HCT116 (cell line): ENCODE measurements around the gene STPG2. TPM values are rescaled to one million over a fixed set of nuclear protein-coding genes. Genes with fewer than 3 reads are reported as not detected.

Experiments used
- ATAC-seq: fragments of 200-7000 bp; cut with Tn5 transposase; 2 replicates; pipeline ENCODE4 v1.9.1; 2020; ENCODE audit warnings: mild to moderate bottlenecking, moderate library complexity
- BruUV-seq: library from RNA; stranded (reverse); fragments of 400-500 nt; replicated peaks from 2 replicates; lab custom pipeline; 2021; lab: Mats Ljungman, UMichigan
- CTCF ChIA-PET: fragments of 300-600 bp; sonication (Branson Sonifier 250); formaldehyde crosslinking; loops from one replicate; lab custom pipeline; 2021; ENCODE audit warnings: antibody characterized with exemption; lab: Charles Lee
- POLR2A ChIA-PET: fragments of 300-600, 350-600 bp; sonication (Branson Sonifier 250); formaldehyde crosslinking; loops from one replicate; lab custom pipeline; 2021; ENCODE audit warnings: antibody characterized with exemption; lab: Charles Lee
- RAD21 ChIA-PET, 2 experiments: fragments of 300-600 bp; sonication (Branson Sonifier 250); formaldehyde crosslinking; loops; one replicate each; lab custom pipeline; 2023; ENCODE audit warnings: low total read pairs in 2 of 2; ENCODE audit not compliant: uncharacterized antibody in 2 of 2, unreplicated experiment in 2 of 2, low non-redundant PET in 1 of 2; lab: Charles Lee
- DNase-seq: peaks from one replicate; pipeline ENCODE4 v3.0.0-alpha.2; 2010; ENCODE audit warnings: low read depth, low spot score
- H2AFZ ChIP-seq: fragments of 200-600 bp; shearing (Covaris generic), sonication (generic); 2 replicates; pipeline ENCODE4 v1.6.1; 2017; ENCODE audit warnings: low read depth, mixed run types, mixed read lengths, antibody characterized with exemption, low read length; ENCODE audit not compliant: poor library complexity, severe bottlenecking
- H3K27ac ChIP-seq: 2 replicates; pipeline ENCODE4 v1.5.1; 2012; ENCODE audit warnings: low read depth, low read length
- H3K27me3 ChIP-seq: fragments of 200-600 bp; sonication (generic); 2 replicates; pipeline ENCODE4 v1.6.1; 2016; ENCODE audit warnings: mixed run types, low read length, mixed read lengths; ENCODE audit not compliant: insufficient read depth
- H3K36me3 ChIP-seq, 2 experiments: fragments of 200-500 bp in 1 of 2; fragments of 200-600 bp in 1 of 2; sonication (Bioruptor generic) in 1 of 2; sonication (generic) in 1 of 2; 2 replicates each; pipeline versions ENCODE4 v1.5.1 to v1.6.1; 2014 to 2016; ENCODE audit warnings: low read length in 2 of 2, inconsistent platforms in 1 of 2, mixed read lengths in 1 of 2, mixed run types in 1 of 2; ENCODE audit not compliant: insufficient read depth in 2 of 2, control insufficient read depth in 1 of 2
- H3K4me1 ChIP-seq, 2 experiments: fragments of 200-600 bp in 1 of 2; sonication (generic) in 1 of 2; 2 replicates each; pipeline versions ENCODE4 v1.5.1 to v1.6.1; 2012 to 2017; ENCODE audit warnings: low read length in 2 of 2, inconsistent platforms in 1 of 2, mild to moderate bottlenecking in 1 of 2, mixed read lengths in 1 of 2, mixed run types in 1 of 2, moderate library complexity in 1 of 2; ENCODE audit not compliant: insufficient read depth in 2 of 2, control insufficient read depth in 1 of 2
- H3K4me2 ChIP-seq: fragments of 200-600 bp; sonication (generic); 2 replicates; pipeline ENCODE4 v1.6.1; 2017; ENCODE audit warnings: mixed run types, low read length, mixed read lengths
- H3K4me3 ChIP-seq, 2 experiments: fragments of 200-600 bp in 1 of 2; sonication (generic) in 1 of 2; replicated peaks in 1 of 2; 2 replicates each; pipeline ENCODE4 v1.5.1; 2011 to 2016; ENCODE audit warnings: low read length in 2 of 2, control low read depth in 1 of 2, low read depth in 1 of 2, mild to moderate bottlenecking in 1 of 2, mixed read lengths in 1 of 2, mixed run types in 1 of 2
- H3K79me2 ChIP-seq: fragments of 200-600 bp; sonication (generic); 2 replicates; pipeline ENCODE4 v1.6.1; 2017; ENCODE audit warnings: mild to moderate bottlenecking, mixed run types, low read length, moderate library complexity, mixed read lengths; ENCODE audit not compliant: insufficient read depth
- H3K9ac ChIP-seq: fragments of 200-600 bp; sonication (generic); 2 replicates; pipeline ENCODE4 v1.6.1; 2016; ENCODE audit warnings: low read length, mixed read lengths
- H3K9me2 ChIP-seq: fragments of 200-600 bp; sonication (generic), shearing (Covaris generic); 2 replicates; pipeline ENCODE4 v1.6.1; 2017; ENCODE audit warnings: mixed run types, mild to moderate bottlenecking, moderate library complexity; ENCODE audit not compliant: insufficient read depth
- H3K9me3 ChIP-seq, 2 experiments: fragments of 200-500 bp in 1 of 2; fragments of 200-600 bp in 1 of 2; sonication (Bioruptor generic) in 1 of 2; sonication (generic) in 1 of 2; 2 replicates each; pipeline ENCODE4 v1.6.1; 2014 to 2017; ENCODE audit warnings: low read length in 2 of 2, mixed read lengths in 2 of 2, inconsistent platforms in 1 of 2, low read depth in 1 of 2, mild to moderate bottlenecking in 1 of 2, mixed run types in 1 of 2, moderate library complexity in 1 of 2; ENCODE audit not compliant: control insufficient read depth in 1 of 2, insufficient read depth in 1 of 2
- H4K20me1 ChIP-seq: fragments of 200-600 bp; sonication (generic), shearing (Covaris generic); 2 replicates; pipeline ENCODE4 v1.6.1; 2017; ENCODE audit warnings: mixed run types, mild to moderate bottlenecking, moderate library complexity; ENCODE audit not compliant: insufficient read depth
- ATF3 ChIP-seq: IDR thresholded peaks from 2 replicates; pipeline ENCODE4 v1.6.1; 2012
- CEBPB ChIP-seq: IDR thresholded peaks from 2 replicates; pipeline ENCODE4 v1.6.1; 2012; ENCODE audit warnings: low read depth
- CTCF ChIP-seq, 3 experiments: fragments of 200-600 bp in 1 of 3; sonication (generic) in 1 of 3; IDR thresholded peaks in 2 of 3; conservative IDR thresholded peaks in 1 of 3; 2 replicates each; pipeline ENCODE4 v1.5.1; 2012 to 2017; ENCODE audit warnings: low read depth in 2 of 3, low read length in 2 of 3, antibody characterized with exemption in 1 of 3, borderline replicate concordance in 1 of 3, control low read depth in 1 of 3, mild to moderate bottlenecking in 1 of 3, mixed read lengths in 1 of 3, mixed run types in 1 of 3, moderate library complexity in 1 of 3; ENCODE audit not compliant: insufficient read depth in 1 of 3
- EGR1 ChIP-seq: IDR thresholded peaks from 2 replicates; pipeline ENCODE4 v1.6.1; 2012; ENCODE audit warnings: low read depth
- ELF1 ChIP-seq: IDR thresholded peaks from 2 replicates; pipeline ENCODE4 v1.6.1; 2012; ENCODE audit warnings: low read depth, borderline replicate concordance
- EZH2phosphoT487 ChIP-seq: fragments of 200-600 bp; IDR thresholded peaks from 2 replicates; pipeline ENCODE4 v1.6.1; 2018; ENCODE audit warnings: antibody characterized with exemption, borderline replicate concordance
- JUND ChIP-seq: IDR thresholded peaks from 2 replicates; pipeline ENCODE4 v1.6.1; 2012
- MAX ChIP-seq: IDR thresholded peaks from 2 replicates; pipeline ENCODE4 v1.6.1; 2012
- POLR2AphosphoS5 ChIP-seq: IDR thresholded peaks from 2 replicates; pipeline ENCODE4 v1.6.1; 2011; ENCODE audit warnings: mild to moderate bottlenecking, low read depth, low read length, moderate library complexity
- RAD21 ChIP-seq: IDR thresholded peaks from 2 replicates; pipeline ENCODE4 v1.6.1; 2012; ENCODE audit warnings: low read depth, mild to moderate bottlenecking
- SIN3A ChIP-seq: IDR thresholded peaks from 2 replicates; pipeline ENCODE4 v1.6.1; 2012; ENCODE audit warnings: low read depth
- SRF ChIP-seq: IDR thresholded peaks from 2 replicates; pipeline ENCODE4 v1.6.1; 2012; ENCODE audit warnings: low read depth
- YY1 ChIP-seq: IDR thresholded peaks from 2 replicates; pipeline ENCODE4 v1.6.1; 2011; ENCODE audit warnings: low read length, low read depth, moderate library complexity, mild to moderate bottlenecking; ENCODE audit not compliant: insufficient replicate concordance; ENCODE audit errors: extremely low read depth
- ZFX ChIP-seq: fragments of 450-650 bp; IDR thresholded peaks from 2 replicates; pipeline ENCODE4 v1.6.1; 2017
- ZNF274 ChIP-seq: fragments of 200-500 bp; sonication (Bioruptor generic); IDR thresholded peaks from 2 replicates; pipeline ENCODE4 v1.6.1; 2014; ENCODE audit warnings: mild to moderate bottlenecking, low read depth, low read length, inconsistent platforms
- intact Hi-C: fragments of 100-400 bp; cut with micrococcal nuclease; formaldehyde crosslinking; loops from 2 replicates; pipeline ENCODE4 v1.10.0; 2022
- total RNA-seq: library from RNA; stranded (reverse); gene quantifications from one replicate; pipeline ENCODE4 v1.2.1, GENCODE V29; 2021; ENCODE audit not compliant: unreplicated experiment

The STPG2 gene
- total RNA-seq, 1 experiment from 2014 or later = not detected

GRCh38 chr4:98110214-98110613 lies 33.1 kb downstream of the STPG2 start:
- Histone ChIP-seq H3K9me3 (no peaks in the 10 kb centered on the region), H4K20me1 (no peaks in the 10 kb centered on the region), H2AFZ (no peak overlapping the region), H3K27me3 (no peaks in the 10 kb centered on the region), H3K4me2 (no peak overlapping the region), H3K36me3 (no peaks in the 10 kb centered on the region), H3K79me2 (no peaks in the 10 kb centered on the region), H3K9me2 (no peaks in the 10 kb centered on the region), H3K4me3 (no peak overlapping the region), H3K9ac (no peak overlapping the region), H3K27ac (no peak overlapping the region), H3K4me1 (no peaks in the 10 kb centered on the region)
- ChIA-PET RAD21 (no interaction called here), CTCF (no interaction called here), POLR2A (no interaction called here)
- intact Hi-C loops = no loop called here
- TF ChIP-seq SRF (no peak), EZH2phosphoT487 (no peak), ZFX (no peak), CTCF (IDR thresholded peaks at IDR 0.05 in 2 of 3, conservative IDR thresholded peaks at IDR 0.05 in 1 of 3; ENCODE audit: borderline replicate concordance in 1 of 3, insufficient read depth in 1 of 3, low read depth in 2 of 3, low read length in 2 of 3) (no peak), MAX (no peak), ELF1 (no peak), EGR1 (no peak), YY1 (no peak), ATF3 (no peak), RAD21 (no peak), ZNF274 (no peak), POLR2AphosphoS5 (no peak), SIN3A (no peak), JUND (no peak), CEBPB (no peak)
- ATAC-seq (no peak), DNase-seq (no peak)
- BruUV-seq = no TSS peak
